Cerebellar cortex (tissue), 1 donor: ENCODE results near the gene CAMSAP3.
"Not testable (repeated sequence)": the region's sequence is repeated elsewhere in the genome, so short reads cannot be mapped to it uniquely, and the experiment has no call there.

Source experiments
- DNase-seq: peaks from one replicate; pipeline ENCODE4 v3.0.0-alpha.2; 2015; ENCODE audit warnings: low spot score

The CAMSAP3 gene

DNA sequence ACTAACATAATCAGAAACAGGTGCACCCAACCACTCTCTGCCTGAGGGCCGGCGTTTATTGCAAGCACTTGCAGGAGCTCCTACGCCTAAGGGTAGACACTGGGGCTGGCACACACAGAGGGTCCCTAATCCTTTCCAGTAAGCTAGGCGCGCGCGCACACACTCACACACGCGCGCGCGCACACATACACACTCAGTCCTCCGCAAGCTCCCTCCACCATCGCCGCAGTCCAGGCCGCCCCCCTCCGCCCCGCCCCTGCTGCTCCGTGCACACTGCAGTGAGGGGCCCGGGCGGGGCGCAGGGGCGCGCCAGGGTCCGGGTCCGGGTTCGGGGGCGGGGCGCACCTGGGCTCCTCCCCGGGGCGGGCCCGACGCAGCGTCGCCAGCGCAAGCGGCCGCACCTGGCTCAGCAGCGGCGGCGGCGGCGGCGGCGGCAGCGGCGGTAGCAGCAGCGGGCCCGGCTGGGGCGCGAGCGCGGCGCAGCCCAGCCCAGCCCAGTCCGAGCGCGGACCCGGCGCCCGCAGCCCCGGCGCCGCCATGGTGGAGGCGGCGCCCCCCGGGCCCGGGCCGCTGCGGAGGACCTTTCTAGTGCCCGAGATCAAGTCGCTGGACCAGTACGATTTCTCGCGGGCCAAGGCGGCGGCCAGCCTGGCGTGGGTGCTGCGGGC, at the start of gene CAMSAP3:
CAMSAP3 (plus strand) TSS at position 398 of the 668 bp plus-strand sequence; CDS start at position 538, 140 bp downstream.
- peak; percentile 48 for DNase-seq

DNA sequence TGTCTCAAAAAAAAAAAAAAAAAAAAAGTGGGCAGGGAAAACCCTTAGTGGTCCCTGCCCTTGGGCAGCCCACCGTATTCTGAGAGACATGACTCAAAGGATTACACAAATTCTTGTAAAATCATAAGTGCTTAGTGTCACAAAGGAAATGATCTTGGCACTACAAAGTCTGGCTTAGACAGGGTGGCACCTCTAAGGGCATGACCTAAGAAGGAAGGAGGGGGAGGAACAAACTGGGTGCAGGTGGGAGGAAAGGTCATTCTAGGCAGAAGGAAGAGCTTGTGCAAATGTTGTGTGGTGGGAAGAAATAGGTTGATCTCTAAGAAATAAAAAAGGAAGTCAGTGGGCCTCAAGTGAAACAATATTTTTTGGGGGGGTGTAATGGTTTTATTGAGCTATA, 49.8 kb upstream of the CAMSAP3 start:
- DNase-seq: no peak

GRCh38 chr19:7547159-7547558, 48.5 kb upstream of the CAMSAP3 start:
- no peak for DNase-seq

- no peak for DNase-seq
These were observed 46.1 kb upstream of the CAMSAP3 start for GRCh38 chr19:7549429-7550148.

DNA sequence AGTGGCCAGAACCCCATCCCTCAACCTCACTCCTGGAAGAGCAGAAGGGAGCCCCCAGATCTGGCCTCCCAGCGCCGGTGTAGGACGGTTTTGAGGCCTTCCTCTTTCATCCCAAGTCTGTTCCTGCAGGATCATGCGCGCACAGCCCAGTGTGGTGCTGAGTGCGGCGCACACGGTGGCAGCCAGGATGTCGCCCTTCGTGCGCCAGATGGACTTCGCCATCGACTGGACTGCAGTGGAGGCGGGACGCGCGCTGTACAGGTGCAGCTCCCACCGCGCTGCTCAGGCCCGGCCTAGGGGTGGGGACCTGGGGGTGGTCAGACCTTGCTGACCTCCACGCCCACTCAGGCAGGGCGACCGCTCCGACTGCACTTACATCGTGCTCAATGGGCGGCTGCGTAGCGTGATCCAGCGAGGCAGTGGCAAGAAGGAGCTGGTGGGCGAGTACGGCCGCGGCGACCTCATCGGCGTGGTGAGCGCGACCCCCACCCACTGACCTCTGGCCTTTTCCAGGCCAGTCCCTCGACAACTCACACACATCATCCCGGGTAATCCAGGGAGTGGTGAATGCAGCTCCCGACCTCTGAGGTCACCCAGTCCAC, 45.4 kb upstream of the CAMSAP3 start:
- no peak for DNase-seq

DNA sequence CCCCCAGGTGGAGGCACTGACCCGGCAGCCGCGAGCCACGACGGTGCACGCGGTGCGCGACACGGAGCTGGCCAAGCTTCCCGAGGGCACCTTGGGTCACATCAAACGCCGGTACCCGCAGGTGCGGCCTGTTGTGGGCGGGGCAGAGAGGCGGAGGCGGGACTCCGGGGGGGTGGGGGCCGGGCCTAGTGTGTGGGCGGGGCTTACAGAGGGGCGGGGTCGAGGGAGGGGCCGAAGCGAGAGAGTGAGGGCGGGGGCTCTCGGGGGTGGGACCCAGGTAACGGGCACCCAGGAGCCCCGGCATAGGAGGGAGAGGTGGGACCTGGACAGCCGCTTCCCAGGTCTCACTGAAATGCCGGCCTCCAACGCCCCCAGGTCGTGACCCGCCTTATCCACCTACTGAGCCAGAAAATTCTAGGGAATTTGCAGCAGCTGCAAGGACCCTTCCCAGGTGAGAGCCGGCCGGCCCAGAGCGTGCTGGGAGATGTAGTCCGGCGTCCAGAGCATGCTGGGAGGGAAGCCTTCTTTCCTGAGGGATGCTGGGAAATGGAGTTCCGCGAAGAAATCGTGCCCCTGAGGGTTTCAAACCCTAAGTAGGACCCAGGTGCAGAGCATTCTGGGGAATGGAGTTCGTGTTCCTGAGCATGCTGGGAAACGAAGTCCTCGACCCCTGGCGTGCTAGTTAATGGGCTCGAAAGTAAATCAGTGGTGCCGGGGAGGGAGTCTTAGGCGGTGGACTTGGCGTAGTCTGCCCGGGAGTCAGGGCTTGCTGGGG, 44.5 kb upstream of the CAMSAP3 start:
- peak; percentile 97 for DNase-seq

DNA sequence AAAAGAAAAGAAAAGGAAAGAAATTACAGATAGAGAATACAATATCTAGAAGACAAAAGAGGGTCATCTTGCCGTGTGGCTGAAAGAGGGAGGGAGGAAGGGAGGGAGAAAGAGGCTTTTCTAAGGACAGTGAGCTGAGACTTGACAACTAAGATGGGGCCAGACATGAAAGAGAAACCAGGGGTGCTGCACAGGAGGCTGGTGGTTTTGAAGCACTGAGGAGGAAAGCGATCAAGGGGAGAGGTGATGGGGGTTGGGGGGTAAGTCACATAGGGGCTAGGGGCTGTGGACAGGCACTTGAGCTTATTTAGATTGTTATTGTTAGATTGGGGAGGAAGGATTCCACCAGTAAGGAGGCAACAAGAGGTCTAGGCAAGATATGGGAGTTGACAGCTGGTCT, 42.9 kb upstream of the CAMSAP3 start:
- DNase-seq: no peak

DNA sequence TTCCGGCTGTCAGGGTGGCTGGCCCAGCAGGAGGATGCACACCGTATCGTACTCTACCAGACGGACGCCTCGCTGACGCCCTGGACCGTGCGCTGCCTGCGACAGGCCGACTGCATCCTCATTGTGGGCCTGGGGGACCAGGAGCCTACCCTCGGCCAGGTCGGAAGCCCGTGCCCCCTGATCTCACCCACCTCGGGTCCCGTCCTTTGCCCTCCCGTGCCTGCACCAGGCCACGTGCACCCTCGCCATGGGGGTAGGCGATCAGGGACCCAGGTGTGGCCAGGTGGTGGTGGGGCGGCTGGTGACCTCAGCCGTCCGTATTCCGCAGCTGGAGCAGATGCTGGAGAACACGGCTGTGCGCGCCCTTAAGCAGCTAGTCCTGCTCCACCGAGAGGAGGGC, 41.1 kb upstream of the CAMSAP3 start:
- no peak for DNase-seq

DNA sequence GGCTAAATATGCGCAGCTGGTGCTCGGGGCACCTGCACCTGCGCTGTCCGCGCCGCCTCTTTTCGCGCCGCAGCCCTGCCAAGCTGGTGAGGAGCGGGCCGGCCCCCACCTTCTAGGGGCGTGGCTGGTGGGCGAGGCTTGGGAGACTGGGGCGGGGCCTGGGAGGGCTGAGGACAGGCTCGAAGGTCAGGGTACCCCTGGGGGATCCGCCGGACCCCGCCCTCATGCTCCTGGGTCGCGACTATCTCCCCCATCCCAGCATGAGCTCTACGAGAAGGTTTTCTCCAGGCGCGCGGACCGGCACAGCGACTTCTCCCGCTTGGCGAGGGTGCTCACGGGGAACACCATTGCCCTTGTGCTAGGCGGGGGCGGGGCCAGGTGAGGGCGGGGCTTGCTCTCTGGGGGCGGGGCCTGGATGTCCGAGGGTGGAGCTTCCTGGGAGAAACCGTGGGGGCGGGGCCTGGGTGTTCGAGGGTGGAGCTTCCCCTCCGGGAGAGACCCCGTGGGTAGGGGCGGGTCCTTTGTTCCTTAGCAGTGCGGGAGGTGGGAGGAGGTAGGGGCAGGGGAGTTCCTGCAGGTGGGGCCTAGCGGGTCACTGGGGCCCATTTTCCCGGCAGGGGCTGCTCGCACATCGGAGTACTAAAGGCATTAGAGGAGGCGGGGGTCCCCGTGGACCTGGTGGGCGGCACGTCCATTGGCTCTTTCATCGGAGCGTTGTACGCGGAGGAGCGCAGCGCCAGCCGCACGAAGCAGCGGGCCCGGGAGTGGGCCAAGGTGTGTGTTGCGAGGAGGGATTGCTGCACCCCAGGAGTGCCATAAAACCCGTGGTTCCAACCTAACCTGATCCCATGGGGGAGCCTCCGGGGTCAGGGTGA, 40.4 kb upstream of the CAMSAP3 start:
- no peak for DNase-seq

DNA sequence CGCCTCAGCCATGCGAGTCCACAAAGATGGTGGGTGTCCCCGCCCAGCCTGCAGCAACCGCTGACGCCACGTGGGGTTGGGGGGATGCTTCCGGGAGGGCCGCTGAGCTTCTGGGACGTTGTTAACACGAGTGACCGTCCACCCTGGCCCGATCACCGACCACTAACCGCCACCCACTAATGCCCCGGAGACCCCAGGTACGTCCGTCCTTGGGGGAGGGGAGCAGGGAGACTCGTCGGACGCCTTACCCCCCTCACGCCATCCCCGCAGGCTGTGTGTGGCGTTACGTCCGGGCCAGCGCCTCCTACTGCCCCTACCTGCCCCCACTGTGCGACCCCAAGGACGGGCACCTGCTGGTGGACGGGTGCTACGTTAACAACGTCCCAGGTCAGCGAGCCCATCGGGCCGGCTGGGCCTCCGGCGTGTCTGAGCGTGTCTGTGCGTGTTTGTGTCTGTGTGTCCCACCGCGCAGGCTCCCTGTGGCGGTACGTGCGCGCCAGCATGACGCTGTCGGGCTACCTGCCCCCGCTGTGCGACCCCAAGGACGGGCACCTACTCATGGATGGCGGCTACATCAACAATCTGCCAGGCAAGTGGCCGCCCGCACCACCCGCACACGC, 38.9 kb upstream of the CAMSAP3 start:
- no peak for DNase-seq

GRCh38 chr19:7558667-7559066, 37.0 kb upstream of the CAMSAP3 start:
- DNase-seq: no peak

DNA sequence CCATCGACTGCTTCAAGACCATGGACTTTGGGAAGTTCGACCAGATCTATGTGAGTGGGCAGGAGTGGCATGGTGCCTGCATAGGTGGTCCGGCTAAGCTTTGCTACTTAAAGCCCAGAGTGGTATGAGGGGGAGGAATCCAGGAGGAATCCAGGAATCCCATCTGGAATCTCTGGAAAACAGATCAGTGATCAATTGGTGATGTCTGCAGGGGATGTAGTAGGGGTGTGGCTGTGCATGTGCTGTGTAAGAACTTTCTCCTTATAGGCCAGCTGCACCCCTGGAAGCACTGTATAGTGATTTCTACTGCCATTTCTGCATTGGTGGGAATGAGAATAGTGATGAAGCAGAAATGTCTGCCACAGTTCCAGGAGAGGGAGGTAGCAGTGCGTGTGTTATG, 36.6 kb upstream of the CAMSAP3 start:
- DNase-seq: no peak

DNA sequence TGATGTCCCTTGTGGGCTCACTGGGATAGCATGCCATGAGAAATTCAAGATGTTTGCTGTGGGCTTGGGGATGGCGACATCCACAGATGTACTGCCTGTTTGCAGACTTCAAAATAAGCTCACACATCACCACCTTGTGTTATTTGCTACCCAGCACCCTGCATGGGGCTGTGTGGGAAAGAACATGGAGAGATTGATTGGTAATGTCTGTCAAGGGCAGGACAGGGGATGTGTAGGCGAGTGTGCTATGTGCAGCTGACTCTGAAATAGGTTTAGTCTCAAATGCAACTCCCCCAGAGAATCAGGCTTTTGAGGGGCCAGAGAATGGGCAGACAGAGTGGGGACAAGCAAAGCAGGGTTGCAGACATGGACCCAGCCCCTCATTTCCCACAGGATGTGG, 35.4 kb upstream of the CAMSAP3 start:
- no peak for DNase-seq

GRCh38 chr19:7561325-7561724, 34.3 kb upstream of the CAMSAP3 start:
- DNase-seq: no peak

- no peak for DNase-seq
These were observed 32.8 kb upstream of the CAMSAP3 start for GRCh38 chr19:7562646-7563393.

- no peak for DNase-seq
These were observed 30.8 kb upstream of the CAMSAP3 start for GRCh38 chr19:7564866-7565265.

DNA sequence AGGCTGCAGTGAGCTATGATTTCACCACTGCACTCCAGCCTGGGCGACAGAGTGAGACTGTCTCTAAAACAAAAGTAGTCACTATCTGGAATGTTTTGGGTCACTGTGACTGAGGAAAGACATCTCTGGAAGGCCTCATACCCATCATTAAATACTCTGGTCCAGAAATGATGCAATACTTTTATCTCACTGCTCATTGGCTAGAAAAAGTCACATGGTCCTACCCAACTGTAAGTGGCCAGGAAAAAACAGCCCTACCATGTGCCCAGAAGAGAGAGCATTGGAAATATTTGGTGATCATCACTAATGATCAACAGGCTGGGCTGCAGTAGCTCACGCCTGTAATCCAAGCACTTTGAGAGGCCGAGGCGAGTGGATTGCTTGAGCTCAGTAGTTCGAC, 30.3 kb upstream of the CAMSAP3 start:
- no peak for DNase-seq

GRCh38 chr19:7570761-7571160, 24.9 kb upstream of the CAMSAP3 start:
- DNase-seq: no peak

- DNase-seq: no peak
These were observed 20.1 kb upstream of the CAMSAP3 start for GRCh38 chr19:7575434-7576040.

GRCh38 chr19:7577422-7577821, 18.2 kb upstream of the CAMSAP3 start:
- DNase-seq: not testable (repeated sequence)
